Mesendoderm (in vitro differentiated cells): Measurements from ENCODE around the gene SNX15.

ENCODE experiments used
- DNase-seq: peaks from one replicate; pipeline ENCODE4 v3.0.0; 2013
- H2AK5ac ChIP-seq: 2 replicates; pipeline ENCODE4 v1.6.1; 2013; ENCODE audit warnings: low read length, inconsistent platforms
- H2BK120ac ChIP-seq: 2 replicates; pipeline ENCODE4 v1.6.1; 2013; ENCODE audit warnings: low read depth, mild to moderate bottlenecking, low read length, moderate library complexity, mixed read lengths
- H2BK15ac ChIP-seq: replicated peaks from 2 replicates; pipeline ENCODE4 v1.6.1; 2013; ENCODE audit warnings: low read depth, mild to moderate bottlenecking, moderate library complexity
- H2BK5ac ChIP-seq: 2 replicates; pipeline ENCODE4 v1.6.1; 2013; ENCODE audit warnings: low read length, inconsistent platforms
- H3K18ac ChIP-seq: 2 replicates; pipeline ENCODE4 v1.6.1; 2013; ENCODE audit warnings: mild to moderate bottlenecking, low read length, mixed read lengths
- H3K23ac ChIP-seq: one replicate; pipeline ENCODE4 v1.6.1; 2013; ENCODE audit warnings: low read length
- H3K27ac ChIP-seq: 2 replicates; pipeline ENCODE4 v1.5.1; 2013; ENCODE audit warnings: low read depth, mild to moderate bottlenecking, inconsistent platforms, low read length, moderate library complexity
- H3K27me3 ChIP-seq: 2 replicates; pipeline ENCODE4 v1.6.1; 2013; ENCODE audit warnings: low read length, control low read depth, mild to moderate bottlenecking, inconsistent platforms; ENCODE audit not compliant: insufficient read depth, poor library complexity
- H3K36me3 ChIP-seq: 2 replicates; pipeline ENCODE4 v1.6.1; 2013; ENCODE audit warnings: low read length, inconsistent platforms; ENCODE audit not compliant: control insufficient read depth, insufficient read depth
- H3K4ac ChIP-seq: one replicate; pipeline ENCODE4 v1.6.1; 2013; ENCODE audit warnings: low read depth, mild to moderate bottlenecking, low read length, moderate library complexity
- H3K4me1 ChIP-seq: 2 replicates; pipeline ENCODE4 v1.6.1; 2013; ENCODE audit warnings: low read depth, low read length, inconsistent platforms; ENCODE audit not compliant: control insufficient read depth
- H3K4me2 ChIP-seq: 2 replicates; pipeline ENCODE4 v1.6.1; 2013; ENCODE audit warnings: low read length
- H3K4me3 ChIP-seq: 2 replicates; pipeline ENCODE4 v1.5.1; 2013; ENCODE audit warnings: mild to moderate bottlenecking, low read length
- H3K56ac ChIP-seq: one replicate; pipeline ENCODE4 v1.6.1; 2013; ENCODE audit warnings: low read length
- H3K79me1 ChIP-seq: 2 replicates; pipeline ENCODE4 v1.6.1; 2013; ENCODE audit warnings: low read length, inconsistent platforms
- H3K79me2 ChIP-seq: 2 replicates; pipeline ENCODE4 v1.6.1; 2013; ENCODE audit warnings: mild to moderate bottlenecking, low read length; ENCODE audit not compliant: control insufficient read depth, insufficient read depth
- H3K9ac ChIP-seq: 2 replicates; pipeline ENCODE4 v1.6.1; 2013; ENCODE audit warnings: low read length, inconsistent platforms
- H4K5ac ChIP-seq: one replicate; pipeline ENCODE4 v1.6.1; 2013; ENCODE audit warnings: low read length
- H4K8ac ChIP-seq: one replicate; pipeline ENCODE4 v1.6.1; 2013; ENCODE audit warnings: low read depth, mild to moderate bottlenecking, control low read depth, low read length, moderate library complexity
- WGBS: extraction: QIAGEN DNeasy Blood & Tissue Kit; methylation state at CpG from one replicate; pipeline ENCODE4 v1.1.7; 2013; ENCODE audit warnings: low lambda C conversion rate, missing lambda C conversion rate; ENCODE audit not compliant: insufficient coverage; ENCODE audit errors: extremely low coverage; 5-methylcytosine and 5-hydroxymethylcytosine counted together

Gene SNX15

DNA sequence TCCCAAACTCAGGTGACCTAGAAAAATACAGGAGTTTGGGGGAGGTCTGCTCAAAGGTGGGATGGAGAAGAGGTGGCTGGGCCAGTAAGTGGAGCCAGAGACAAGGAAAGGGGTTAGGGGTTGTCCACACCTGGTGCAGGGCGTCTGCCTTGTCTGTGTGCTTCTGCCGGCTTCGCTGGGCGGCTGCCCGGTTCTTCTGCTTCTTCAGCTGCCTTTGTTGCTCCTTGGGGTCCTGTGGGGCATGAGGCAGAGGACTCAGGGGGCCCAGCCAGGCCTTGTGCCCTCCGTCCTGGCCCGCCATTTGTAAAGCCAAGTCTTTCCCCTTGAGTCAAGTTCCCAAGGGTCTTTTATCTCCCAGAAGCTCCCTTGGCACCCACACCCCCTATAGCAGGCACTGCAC is 32.9 kb upstream of the SNX15 start:
- Histone ChIP-seq H3K23ac (no peak overlapping the region), H3K36me3 (no peaks in the 10 kb centered on the region), H2AK5ac (no peak overlapping the region), H3K27ac (no peak overlapping the region), H3K4me3 (no peak overlapping the region), H4K5ac (no peak overlapping the region), H3K4ac (no peak overlapping the region), H3K4me2 (no peak overlapping the region), H3K79me1 (no peaks in the 10 kb centered on the region), H3K18ac (no peak overlapping the region), H3K4me1 (peaks cover 2% of the 10 kb centered on the region), H3K27me3 (no peaks in the 10 kb centered on the region), H4K8ac (no peak overlapping the region), H2BK5ac (no peak overlapping the region), H3K56ac (no peak overlapping the region), H3K79me2 (no peaks in the 10 kb centered on the region), H2BK15ac (no peak overlapping the region), H3K9ac (no peak overlapping the region), H2BK120ac (no peak overlapping the region)
- no CpG with 5 or more reads among the region's 7 CpGs for WGBS
- DNase-seq = no peak

- Histone ChIP-seq H2BK5ac (no peak overlapping the region), H3K79me1 (no peaks in the 10 kb centered on the region), H3K4me1 (peaks cover 2% of the 10 kb centered on the region), H3K9ac (peak overlapping the region; percentile 49), H3K79me2 (no peaks in the 10 kb centered on the region), H3K18ac (no peak overlapping the region), H2AK5ac (no peak overlapping the region), H3K4ac (no peak overlapping the region), H3K27me3 (no peaks in the 10 kb centered on the region), H3K4me2 (no peak overlapping the region), H2BK120ac (no peak overlapping the region), H3K36me3 (no peaks in the 10 kb centered on the region), H4K8ac (no peak overlapping the region), H3K23ac (no peak overlapping the region), H2BK15ac (no peak overlapping the region), H3K4me3 (no peak overlapping the region), H3K56ac (peak overlapping the region; percentile 80), H4K5ac (no peak overlapping the region), H3K27ac (no peak overlapping the region)
- WGBS = no CpG with 5 or more reads among the region's 11 CpGs
- DNase-seq = no peak
Measured at GRCh38 chr11:64996327-64996709, 30.9 kb upstream of the SNX15 start.

GRCh38 chr11:64996710-64997380 is 30.4 kb upstream of the SNX15 start, which contains the start of gene BATF2:
Gene BATF2, minus strand, starts transcription at chr11:64996971. Its CDS starts 57 bp downstream, at chr11:64996914.
- H3K56ac ChIP-seq = peak within 1 kb of the TSS; percentile 80
- no peaks in the 10 kb centered on the region for H3K36me3 ChIP-seq
- H3K18ac ChIP-seq = no peak within 1 kb of the TSS
- no peak within 1 kb of the TSS for H4K8ac ChIP-seq
- no peaks in the 10 kb centered on the region for H3K27me3 ChIP-seq
- no peak within 1 kb of the TSS for H2BK15ac ChIP-seq
- peaks cover 2% of the 10 kb centered on the region for H3K4me1 ChIP-seq
- no peak within 1 kb of the TSS for H3K27ac ChIP-seq
- no CpG with 5 or more reads among the region's 9 CpGs for WGBS
- no peak within 1 kb of the TSS for H2AK5ac ChIP-seq
- no peak within 1 kb of the TSS for H4K5ac ChIP-seq
- H2BK120ac ChIP-seq = no peak within 1 kb of the TSS
- no peak within 1 kb of the TSS for H2BK5ac ChIP-seq
- H3K23ac ChIP-seq = no peak within 1 kb of the TSS
- no peaks in the 10 kb centered on the region for H3K79me2 ChIP-seq
- peak within 1 kb of the TSS; percentile 49 for H3K9ac ChIP-seq
- H3K79me1 ChIP-seq = no peaks in the 10 kb centered on the region
- no peak within 1 kb of the TSS for H3K4me3 ChIP-seq
- peak; percentile 93 for DNase-seq
- no peak within 1 kb of the TSS for H3K4ac ChIP-seq
- no peak within 1 kb of the TSS for H3K4me2 ChIP-seq

DNA sequence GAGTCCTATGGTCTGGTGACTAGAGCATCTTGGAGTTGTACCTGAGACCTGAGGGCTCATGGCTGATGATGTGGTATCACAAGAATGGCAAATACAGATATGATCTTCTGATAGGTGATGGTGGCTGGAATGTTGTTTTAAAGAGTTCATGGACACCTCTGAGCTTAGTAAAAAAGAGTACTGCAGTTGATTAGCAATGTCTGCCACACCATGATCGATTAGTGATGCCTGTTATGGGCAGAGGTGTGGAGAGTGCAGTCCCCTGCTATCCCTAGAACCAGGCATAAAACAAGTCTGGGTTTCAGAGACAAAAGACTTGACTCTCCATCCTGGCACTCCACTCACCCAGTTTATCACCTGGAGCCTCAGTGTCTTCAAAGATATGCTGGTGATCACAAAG is 29.1 kb upstream of the SNX15 start:
- H2BK120ac ChIP-seq = no peak overlapping the region
- no peak overlapping the region for H3K18ac ChIP-seq
- H4K8ac ChIP-seq = no peak overlapping the region
- H3K23ac ChIP-seq = no peak overlapping the region
- no peak overlapping the region for H3K27ac ChIP-seq
- H3K4me1 ChIP-seq = peaks cover 2% of the 10 kb centered on the region
- no peak overlapping the region for H2BK5ac ChIP-seq
- no peak overlapping the region for H3K9ac ChIP-seq
- no peak overlapping the region for H2AK5ac ChIP-seq
- H3K79me2 ChIP-seq = no peaks in the 10 kb centered on the region
- H3K36me3 ChIP-seq = no peaks in the 10 kb centered on the region
- no peaks in the 10 kb centered on the region for H3K27me3 ChIP-seq
- H3K4me2 ChIP-seq = no peak overlapping the region
- no peak overlapping the region for H3K56ac ChIP-seq
- H4K5ac ChIP-seq = no peak overlapping the region
- DNase-seq = peak; percentile 48
- no peak overlapping the region for H3K4ac ChIP-seq
- no peaks in the 10 kb centered on the region for H3K79me1 ChIP-seq
- no peak overlapping the region for H3K4me3 ChIP-seq
- H2BK15ac ChIP-seq = no peak overlapping the region
- no CpG with 5 or more reads among the region's 1 CpG for WGBS

- no peaks in the 10 kb centered on the region for H3K79me2 ChIP-seq
- no peak overlapping the region for H3K27ac ChIP-seq
- H2AK5ac ChIP-seq = no peak overlapping the region
Measured at GRCh38 chr11:64998690-64999431, 28.4 kb upstream of the SNX15 start.

More at GRCh38 chr11:64998690-64999431, 28.4 kb upstream of the SNX15 start:
- Histone ChIP-seq H3K9ac (no peak overlapping the region), H2BK5ac (no peak overlapping the region), H3K4me2 (no peak overlapping the region), H3K27me3 (no peaks in the 10 kb centered on the region), H3K18ac (no peak overlapping the region), H3K4me3 (no peak overlapping the region), H3K79me1 (no peaks in the 10 kb centered on the region), H4K8ac (no peak overlapping the region), H2BK15ac (no peak overlapping the region), H2BK120ac (no peak overlapping the region), H4K5ac (no peak overlapping the region), H3K23ac (no peak overlapping the region), H3K4me1 (peaks cover 2% of the 10 kb centered on the region), H3K4ac (no peak overlapping the region), H3K36me3 (no peaks in the 10 kb centered on the region), H3K56ac (no peak overlapping the region)
- no peak for DNase-seq
- no CpG with 5 or more reads among the region's 9 CpGs for WGBS
